ENCODE results near the gene LYRM4.

Gene LYRM4

GRCh38 chr6:5116243-5116991 lies 144.3 kb downstream of the LYRM4 start:
- DNase-seq: no peak

DNA sequence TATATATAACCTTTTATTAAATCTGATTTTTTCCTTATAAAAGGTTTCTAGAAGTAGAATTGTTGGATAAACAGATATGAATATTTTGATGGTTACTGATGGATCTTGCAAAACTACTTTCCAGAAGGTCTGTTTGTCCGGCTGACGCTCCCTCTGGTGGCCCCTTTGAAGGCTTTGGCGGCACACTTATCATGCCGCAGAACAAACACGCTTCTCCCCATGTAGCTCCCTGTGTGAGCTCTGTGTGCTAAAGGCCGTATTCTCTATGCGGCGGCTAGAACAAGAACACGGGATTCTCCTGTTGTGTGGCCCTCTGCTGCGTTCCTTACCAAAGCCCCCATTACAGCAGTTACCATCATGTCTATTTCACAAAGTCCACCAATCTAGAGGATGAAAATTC lies 145.6 kb downstream of the LYRM4 start:
- no peak for DNase-seq

GRCh38 chr6:5113096-5113495 lies 147.7 kb downstream of the LYRM4 start:
- no peak for DNase-seq

DNA sequence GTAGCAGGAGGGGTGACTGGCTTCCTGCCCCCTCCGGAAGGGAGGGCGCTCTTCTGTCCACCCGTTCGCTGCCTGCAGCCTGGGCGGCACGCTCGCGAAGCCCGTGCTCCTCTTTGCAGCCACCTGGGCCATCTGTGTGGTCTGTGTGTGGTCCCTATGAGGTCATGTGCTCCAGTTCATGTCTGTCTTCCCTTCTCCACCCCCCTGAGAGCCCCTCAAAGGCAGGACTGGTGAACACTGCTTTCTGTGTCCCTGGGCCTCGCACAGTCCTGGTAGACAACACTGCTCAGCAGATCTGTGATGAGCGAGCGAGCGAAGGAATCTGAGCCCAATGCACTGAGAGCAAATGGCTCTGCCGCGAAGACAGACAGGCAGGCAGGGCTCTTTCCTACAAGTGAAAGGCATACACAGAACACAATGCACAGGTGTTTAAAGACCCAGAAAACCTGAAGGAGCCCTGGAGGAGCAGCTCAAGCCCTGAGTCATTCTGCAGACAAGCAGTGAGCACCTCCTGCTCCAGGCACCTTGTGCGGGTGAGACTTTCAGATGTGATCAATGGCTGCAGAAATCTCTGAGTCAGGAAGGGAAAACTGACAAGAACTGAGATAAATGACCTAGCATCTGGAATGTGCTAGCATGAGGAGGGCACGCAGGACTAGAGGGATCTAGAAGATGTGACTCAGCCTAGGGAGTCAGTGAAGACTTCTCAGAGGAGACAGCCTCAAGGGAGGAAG lies 148.5 kb downstream of the LYRM4 start:
- DNase-seq: no peak

- DNase-seq: no peak
These were observed 149.1 kb downstream of the LYRM4 start for GRCh38 chr6:5111626-5112025.

- no peak for DNase-seq
These were observed 150.5 kb downstream of the LYRM4 start for GRCh38 chr6:5110246-5110645.

GRCh38 chr6:5109436-5109835 lies 151.3 kb downstream of the LYRM4 start:
- no peak for DNase-seq

GRCh38 chr6:5108536-5109150 lies 152.1 kb downstream of the LYRM4 start:
- no peak for DNase-seq

DNA sequence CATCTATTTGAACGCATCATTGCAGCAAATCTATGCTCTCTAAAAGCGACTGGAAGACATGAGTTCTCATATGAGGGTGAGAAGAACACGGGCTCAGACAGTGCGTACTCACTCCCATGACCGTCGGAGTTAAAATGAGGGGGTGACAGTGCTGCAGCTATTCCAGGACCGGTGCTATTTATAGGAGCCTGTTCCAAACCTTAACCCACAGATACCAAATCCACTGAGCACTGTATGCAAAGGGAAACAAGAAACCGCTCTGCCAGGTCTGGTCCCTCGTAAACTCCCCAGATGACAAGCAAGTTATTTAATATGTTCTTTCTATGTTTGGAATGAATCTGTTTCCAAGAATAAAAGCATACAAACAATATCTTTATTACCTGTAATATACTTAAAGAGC lies 152.7 kb downstream of the LYRM4 start:
- DNase-seq: no peak

DNA sequence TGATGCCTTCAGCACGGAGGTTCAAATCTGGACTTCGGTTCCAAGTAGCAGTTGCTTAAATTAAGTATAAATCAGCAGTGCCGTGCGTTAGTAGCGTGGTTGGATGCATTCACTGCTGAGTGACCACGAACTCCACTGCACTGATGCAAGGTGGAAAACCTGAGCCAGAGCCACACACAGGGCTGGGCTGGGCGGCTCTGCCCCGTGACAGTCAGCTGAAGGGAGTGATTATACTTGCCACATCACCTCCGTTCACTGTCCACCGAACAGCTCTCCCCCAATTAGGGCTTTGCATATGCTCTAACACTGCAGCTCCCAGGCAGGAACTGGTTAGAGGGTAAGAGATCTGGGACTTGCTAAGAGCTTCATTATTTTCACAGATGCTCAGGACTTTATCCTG lies 153.4 kb downstream of the LYRM4 start:
- DNase-seq: no peak

DNA sequence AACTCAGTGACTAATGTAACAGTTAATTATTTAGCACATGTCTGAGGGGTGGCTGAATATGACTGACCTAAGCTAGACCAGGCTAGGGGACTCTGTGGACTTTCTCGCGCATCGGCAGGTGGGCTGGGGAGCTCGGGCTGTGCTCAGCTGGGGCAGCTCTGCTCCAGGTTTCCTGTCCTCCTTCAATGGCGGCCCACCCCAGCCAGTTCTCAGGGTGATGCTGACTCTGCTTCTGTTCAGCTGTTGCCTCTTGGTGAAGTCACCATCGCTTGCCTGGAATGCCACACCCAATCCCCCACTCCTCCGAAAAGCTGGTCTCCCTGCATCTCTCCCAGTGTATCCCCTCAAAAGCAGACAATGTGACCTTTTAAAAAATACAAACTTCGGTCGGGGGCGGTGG lies 155.6 kb downstream of the LYRM4 start:
- DNase-seq: no peak

GRCh38 chr6:5104667-5105066 lies 156.1 kb downstream of the LYRM4 start:
- no peak for DNase-seq

DNA sequence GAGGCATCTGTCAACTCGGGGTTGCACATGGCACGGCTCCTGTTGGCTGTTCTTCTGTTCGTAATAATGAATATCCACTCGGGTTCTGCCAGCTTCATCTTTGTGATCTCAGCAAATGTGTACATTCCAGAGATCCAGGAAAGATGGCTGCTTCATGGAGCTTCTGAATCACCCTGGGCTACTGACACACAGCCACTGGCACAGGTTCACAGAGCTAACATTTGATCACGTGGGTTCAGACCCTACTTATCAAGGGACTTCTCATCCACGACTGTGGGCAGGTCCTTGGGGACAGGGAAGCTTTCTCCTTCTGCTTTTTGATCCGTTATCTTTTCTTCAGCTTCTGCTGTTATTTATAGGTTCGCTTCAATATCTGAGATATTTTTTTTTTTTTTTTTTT lies 157.5 kb downstream of the LYRM4 start:
- DNase-seq: no peak

DNA sequence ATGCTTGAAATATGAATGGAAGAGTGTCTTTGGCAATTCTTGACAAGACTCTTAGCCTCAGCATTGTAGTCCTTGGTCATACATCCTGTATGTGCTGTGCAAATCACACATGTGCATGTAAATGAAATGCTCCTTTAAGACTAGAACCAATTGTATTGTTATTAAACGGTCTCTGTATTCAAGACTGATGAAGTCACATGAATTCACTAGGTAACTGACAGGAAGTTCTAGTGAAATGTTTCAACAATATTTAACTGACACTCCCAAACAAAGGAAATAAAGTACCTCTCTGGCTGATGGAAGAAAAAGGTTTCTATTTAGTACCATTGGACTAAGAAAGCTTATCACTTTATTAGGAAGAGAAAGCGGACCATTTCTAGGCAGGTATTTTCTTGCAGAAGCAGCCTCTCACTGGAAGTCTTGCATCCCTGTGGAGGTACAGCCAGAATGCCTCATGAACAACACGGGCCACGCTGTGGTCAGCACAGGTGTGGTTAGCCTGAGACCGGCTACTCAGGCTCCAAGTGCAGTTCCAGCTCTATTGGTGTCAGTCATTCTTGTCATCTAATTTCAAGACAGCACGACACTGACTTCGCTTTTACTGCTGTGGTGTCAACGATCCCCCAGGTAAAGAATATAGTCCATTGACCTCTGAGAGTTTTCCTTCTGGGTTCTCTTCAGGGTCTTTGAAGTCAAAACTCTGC lies 158.3 kb downstream of the LYRM4 start:
- DNase-seq: no peak

DNA sequence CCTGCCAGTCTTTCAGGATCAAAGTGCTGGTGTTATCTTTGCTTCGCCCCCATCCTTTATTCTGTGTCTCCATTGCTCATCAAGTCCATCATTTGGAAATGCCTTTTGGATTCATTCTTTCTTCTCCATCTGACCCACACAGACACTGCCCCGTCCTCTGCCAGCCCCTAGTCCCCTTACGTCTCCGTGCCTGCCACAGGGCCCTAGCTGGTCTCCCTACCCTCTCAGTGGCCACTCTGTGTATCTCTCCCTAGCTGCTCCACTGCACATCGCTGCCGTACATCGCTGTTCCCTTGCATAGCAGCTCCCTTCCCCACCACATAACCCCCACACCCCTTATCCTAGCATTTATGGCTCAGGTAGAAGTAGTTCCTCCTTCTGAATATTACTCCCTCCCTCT lies 159.9 kb downstream of the LYRM4 start:
- no peak for DNase-seq

DNA sequence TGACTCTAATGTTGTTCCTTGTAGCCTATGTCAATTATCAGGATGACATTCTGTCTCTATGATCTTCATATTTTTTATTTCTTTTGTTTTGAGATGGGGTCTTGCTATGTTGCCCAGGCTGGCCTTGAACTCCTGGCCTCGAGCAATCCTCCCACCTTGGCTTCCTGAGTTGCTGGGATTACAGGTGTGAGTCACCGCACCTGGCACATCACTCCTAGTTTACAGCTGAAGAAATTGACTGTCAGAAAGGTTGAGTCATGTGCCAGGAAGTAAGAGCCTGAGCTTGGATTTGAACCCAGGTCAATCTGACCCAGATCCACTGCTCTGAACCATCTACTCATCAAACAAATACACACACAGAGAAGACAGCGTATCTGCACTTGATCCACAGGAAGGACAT lies 161.2 kb downstream of the LYRM4 start:
- no peak for DNase-seq

DNA sequence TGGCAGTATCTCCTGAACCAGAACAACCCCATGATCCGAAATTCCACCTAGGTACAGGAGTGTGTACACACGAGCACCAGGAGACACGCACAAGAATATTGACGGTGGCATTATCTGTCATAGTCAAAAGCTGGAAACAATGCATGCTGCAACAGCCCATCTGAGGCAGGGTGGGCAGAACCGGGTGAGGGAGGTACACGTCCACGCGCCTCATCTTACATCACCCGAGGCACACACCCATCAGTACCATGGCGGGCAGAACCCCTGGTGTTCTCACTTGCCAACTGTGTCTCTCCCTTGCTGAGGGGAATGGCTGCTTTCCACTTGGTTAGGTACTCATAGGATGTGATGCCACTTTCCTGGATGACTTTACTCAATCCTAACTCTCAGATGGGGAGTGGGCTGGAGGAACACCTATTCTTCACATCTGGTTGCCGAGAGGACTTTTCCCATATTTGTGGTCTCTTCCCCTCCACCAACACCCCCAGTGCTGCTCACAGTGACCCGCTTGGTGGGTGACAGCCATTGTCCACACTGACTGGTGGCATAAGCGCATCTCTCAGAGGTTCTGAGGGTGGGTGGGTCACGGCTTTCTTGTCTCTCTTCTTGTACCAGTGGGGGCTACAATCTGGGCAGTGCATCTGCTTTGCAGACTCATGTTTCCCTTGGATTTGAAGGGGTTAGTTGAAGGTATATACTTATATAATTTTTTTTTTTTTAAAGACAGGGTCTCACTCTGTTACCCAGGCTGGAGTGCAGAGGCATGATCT lies 162.1 kb downstream of the LYRM4 start:
- DNase-seq: no peak

DNA sequence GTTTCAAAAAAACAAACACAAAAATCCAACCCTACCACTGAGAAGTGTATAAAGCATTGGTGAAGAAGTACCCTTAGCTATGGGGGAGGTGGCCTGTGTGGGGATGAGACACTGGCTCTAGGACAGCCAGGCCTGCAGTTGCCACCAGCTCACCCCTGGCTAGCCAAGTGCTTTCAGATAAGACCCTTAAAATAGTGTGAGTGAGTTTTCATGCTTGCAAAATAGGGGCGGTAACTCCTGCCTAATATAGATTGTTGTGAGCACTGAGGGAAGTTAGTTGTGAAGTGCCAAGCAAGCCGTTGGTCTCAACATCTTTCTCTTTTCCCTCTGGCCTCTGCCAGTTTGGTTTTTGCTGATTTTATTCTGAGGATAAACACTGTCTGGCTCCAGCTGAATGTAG lies 164.3 kb downstream of the LYRM4 start:
- no peak for DNase-seq

DNA sequence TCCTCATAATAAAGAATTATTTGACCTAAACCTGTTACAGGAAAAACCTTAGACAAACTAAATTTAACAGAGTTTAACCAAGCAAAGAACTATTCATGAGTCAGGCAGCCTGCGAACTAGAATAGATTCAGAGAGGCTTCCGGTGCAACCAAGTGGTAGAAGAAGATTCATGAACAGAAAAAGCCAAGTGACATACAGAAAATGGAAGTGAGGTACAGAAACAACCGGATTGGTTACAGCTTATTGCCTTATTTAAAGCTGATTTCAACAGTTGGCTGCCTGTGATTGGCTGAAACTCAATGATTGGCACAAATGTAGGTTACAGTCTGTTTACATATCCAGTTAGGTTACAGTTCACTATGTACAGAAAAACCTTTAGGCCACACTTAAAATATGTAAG lies 165.5 kb downstream of the LYRM4 start:
- DNase-seq: no peak

- no peak for DNase-seq
These were observed 166.4 kb downstream of the LYRM4 start for GRCh38 chr6:5094327-5094726.

DNA sequence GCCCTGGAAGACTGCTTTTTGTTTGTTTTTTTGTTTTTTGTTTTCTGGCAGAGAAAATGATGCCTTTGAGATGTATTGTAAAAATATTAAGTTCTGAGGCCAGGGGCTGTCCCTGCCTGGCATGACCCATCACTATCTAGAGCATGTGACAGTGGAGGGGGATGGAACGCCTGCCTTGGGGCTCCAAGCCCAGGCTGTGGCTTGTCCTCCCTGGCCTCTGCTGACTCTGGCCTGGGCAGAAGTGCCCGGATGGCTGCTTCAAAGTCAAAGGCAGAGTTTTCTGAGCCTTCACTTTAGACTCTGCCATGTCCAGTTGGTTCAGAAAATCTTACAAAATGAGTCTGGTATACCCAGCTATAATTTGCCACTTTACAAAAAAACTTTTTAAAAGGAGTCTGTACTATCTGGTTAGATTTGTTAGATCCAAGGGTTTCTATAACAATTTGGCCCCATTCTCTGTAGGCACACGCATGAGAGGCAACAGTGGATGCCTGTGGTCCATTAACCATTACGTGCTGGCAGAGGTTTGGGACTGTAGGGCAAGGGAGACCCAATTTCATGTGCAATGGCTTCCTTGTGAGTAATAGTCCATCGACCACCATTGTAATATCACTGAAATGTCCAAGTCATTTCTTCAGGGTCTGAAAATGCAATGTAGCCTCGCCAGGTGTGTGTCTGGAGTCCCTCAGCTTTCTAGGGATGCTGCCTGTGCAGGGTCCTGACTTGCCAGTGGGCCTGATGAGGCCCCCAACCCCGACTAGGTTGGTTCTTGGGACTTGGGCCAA lies 167.3 kb downstream of the LYRM4 start:
- DNase-seq: no peak

Data from activated CD4-positive, alpha-beta T cell treated with anti-CD3 and anti-CD28 coated beads, Interleukin-2, amount 50 U/mL, for 16 hours (primary cell).